HFFc6 (cell line): ENCODE data around the gene MTA1. TPM values are rescaled to one million over a fixed set of nuclear protein-coding genes. Genes with fewer than 3 reads are reported as not detected.
A peak's percentile ranks its signal among the peaks of the same experiment; 100 is the strongest.

ENCODE experiments used
- DNase-seq: peaks from one replicate; pipeline ENCODE4 v3.0.0-alpha.2; 2018
- H3K27ac Mint-ChIP-seq: 2 replicates; pipeline ENCODE4 v1.8.0; 2020; ENCODE audit warnings: mild to moderate bottlenecking, mixed read lengths
- H3K27me3 Mint-ChIP-seq: 2 replicates; pipeline ENCODE4 v1.8.0; 2021; ENCODE audit warnings: mild to moderate bottlenecking, moderate library complexity, mixed read lengths; ENCODE audit not compliant: insufficient read depth
- H3K36me3 Mint-ChIP-seq: 2 replicates; pipeline ENCODE4 v1.8.0; 2021; ENCODE audit warnings: low read depth, mixed read lengths
- H3K4me1 Mint-ChIP-seq: 2 replicates; pipeline ENCODE4 v1.8.0; 2020; ENCODE audit warnings: low read depth, mixed read lengths
- H3K4me3 Mint-ChIP-seq: 2 replicates; pipeline ENCODE4 v1.8.0; 2020; ENCODE audit warnings: mild to moderate bottlenecking, moderate library complexity, mixed read lengths
- H3K9me3 Mint-ChIP-seq: 2 replicates; pipeline ENCODE4 v1.8.0; 2020; ENCODE audit warnings: mild to moderate bottlenecking, mixed read lengths
- CTCF ChIP-seq: fragments of 200-600 bp; sonication (generic); IDR thresholded peaks from 2 replicates; pipeline ENCODE4 v1.5.0; 2021; ENCODE audit warnings: antibody characterized with exemption, mild to moderate bottlenecking
- total RNA-seq, 6 experiments: library from RNA; stranded (reverse); fragmentation: NEBNext Ultra II Directional; extraction: Animal tissue kit (Norgen Biotek cat#: 25700); gene quantifications; 2 replicates in 1 of 6; 3 replicates in 5 of 6; pipeline ENCODE4 v1.2.3, GENCODE V29; 2021

The MTA1 gene
- total RNA-seq, 6 experiments from 2014 or later: 67.5 to 71.3 (median 69.2) TPM

DNA sequence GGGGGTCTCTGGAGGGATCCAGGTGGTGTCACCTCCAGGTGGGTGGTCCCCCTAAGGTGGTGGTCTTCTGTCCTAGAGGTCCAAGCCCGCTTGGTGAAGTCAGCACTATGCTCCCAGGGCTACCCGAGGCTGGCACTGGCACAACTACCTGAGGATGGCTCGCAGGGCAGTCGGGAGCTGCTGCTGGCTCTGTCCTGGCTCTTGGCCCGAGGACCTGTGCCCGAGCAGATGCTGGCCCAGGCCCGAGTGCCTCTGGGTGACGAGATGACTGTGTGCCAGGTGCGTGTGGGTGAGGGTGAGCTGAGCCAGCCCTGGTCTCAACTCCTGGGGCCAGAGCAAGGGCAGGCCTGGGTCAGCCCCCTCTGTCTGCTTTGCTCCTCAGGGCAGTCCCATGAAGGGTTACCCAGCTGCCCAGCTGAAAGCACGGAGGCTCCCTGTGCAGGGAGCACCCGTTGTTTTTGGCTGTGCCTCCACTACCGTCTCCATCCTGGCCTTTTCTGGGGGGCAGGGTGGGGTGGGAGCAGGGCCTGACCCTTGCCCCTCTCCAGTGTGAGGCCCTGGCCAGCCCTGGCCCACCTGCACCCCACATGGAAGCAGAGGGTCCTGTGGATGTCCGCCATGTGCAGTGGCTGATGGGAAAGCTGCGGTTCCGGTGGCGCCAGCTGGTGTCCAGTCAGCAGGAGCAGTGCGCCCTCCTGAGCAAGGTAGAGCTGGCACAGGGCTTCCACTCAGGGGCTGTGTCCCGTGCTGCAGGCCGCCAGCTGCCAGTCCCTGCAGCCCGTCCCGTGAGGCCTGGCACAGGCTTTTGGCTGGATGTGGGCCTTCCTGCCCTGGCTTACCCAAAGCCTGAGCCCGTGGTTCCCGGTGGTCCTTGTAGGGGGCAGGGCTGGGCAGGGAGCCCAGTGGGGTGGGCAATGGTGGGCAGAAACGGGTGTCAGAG lies 72.7 kb downstream of the MTA1 start:
- Mint-ChIP-seq H3K27me3 (peaks cover 7% of the 10 kb centered on the region), H3K9me3 (no peaks in the 10 kb centered on the region), H3K27ac (peak overlapping the region; percentile 80), H3K4me3 (peak overlapping the region; percentile 87), H3K36me3 (no peaks in the 10 kb centered on the region), H3K4me1 (peaks cover 11% of the 10 kb centered on the region)
- no peak for DNase-seq
- peak; percentile 22; the same call in 1 of the 2 replicates for TF ChIP-seq CTCF

DNA sequence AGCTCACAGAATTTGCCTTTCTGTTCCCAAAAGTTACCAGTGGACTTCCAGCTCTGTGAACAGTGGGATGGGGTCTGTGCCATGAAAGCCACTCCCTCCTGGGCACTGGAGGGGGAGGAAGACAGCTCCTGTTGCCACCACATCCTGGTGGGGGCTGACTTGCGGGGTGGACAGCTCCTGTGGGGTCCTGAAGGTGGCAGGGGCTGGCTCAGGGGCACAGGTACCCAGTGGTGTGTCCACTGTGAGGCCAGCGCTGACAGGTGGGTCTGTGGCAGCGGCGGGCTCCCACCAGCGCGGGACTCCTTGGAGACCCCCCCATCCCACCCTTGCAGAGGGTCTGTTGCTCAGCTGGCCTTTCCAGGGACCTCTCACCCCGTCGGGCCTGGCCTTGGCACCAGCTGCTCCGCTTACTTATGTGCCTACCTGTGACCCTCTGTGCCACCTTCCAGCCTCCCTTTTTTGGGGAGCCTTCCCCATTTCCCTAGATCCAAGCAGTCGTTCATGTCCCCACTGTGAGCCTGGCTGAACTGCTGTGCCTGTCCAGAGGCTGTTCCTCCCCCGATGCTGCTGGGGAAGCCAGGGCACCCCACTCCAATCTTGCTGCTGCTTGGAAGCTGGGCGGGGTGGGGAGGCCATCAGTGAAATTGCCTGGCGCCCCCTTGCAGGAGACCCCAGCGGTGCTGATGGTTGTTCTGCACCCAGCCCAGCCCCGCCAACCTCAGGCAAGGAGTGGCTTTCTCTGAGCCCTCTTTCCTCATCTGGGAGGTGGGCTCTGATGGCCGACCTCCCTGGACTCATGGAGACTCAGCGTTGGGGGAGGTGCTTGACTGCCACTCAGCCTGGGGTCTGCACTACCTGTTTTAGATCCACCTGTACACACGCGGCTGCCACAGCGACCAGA lies 73.6 kb downstream of the MTA1 start:
- Mint-ChIP-seq H3K4me1 (peaks cover 11% of the 10 kb centered on the region), H3K27me3 (peaks cover 5% of the 10 kb centered on the region), H3K27ac (no peak overlapping the region), H3K4me3 (no peak overlapping the region), H3K36me3 (no peaks in the 10 kb centered on the region), H3K9me3 (no peaks in the 10 kb centered on the region)
- DNase-seq: no peak
- TF ChIP-seq CTCF: peak; percentile 37; the same call in 1 of the 2 replicates

DNA sequence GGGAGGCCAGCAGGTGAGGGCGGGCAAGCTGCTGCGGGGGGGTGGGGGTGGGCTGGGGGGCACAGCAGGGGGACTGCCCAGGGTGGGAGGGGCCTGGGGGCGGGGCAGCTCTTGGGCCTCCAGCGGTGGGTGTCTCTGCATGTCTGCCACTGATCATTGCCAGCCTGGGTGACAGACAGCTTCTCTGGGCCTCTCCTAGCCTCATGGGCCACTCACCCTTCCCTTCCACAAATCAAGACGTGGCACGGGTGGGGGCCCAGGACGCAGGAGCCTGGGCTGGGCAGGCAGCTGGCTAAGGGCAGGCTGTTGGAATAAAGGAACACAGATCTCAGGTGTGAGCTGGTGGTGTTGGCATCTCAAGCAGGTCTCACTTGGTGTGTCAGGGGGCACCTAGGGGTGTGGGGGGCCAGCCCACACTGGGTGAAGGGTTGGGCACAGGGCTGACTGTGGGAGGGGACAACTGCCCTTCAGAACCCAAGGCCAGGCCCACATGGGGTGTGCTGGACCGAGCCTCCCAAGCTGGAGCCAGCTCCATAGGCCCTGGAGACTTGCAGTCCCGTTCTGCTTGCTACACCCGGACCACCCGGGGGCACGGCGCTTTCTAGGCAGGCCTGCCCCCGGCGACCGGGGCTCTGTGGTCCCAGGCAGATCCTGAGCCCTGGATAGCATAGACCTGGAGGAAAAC lies 74.4 kb downstream of the MTA1 start:
- no peak for DNase-seq
- no peak for TF ChIP-seq CTCF
- no peak overlapping the region for H3K4me3 Mint-ChIP-seq
- no peak overlapping the region for H3K27ac Mint-ChIP-seq
- no peaks in the 10 kb centered on the region for H3K36me3 Mint-ChIP-seq
- H3K9me3 Mint-ChIP-seq: no peaks in the 10 kb centered on the region
- H3K4me1 Mint-ChIP-seq: peaks cover 11% of the 10 kb centered on the region
- H3K27me3 Mint-ChIP-seq: peaks cover 5% of the 10 kb centered on the region

DNA sequence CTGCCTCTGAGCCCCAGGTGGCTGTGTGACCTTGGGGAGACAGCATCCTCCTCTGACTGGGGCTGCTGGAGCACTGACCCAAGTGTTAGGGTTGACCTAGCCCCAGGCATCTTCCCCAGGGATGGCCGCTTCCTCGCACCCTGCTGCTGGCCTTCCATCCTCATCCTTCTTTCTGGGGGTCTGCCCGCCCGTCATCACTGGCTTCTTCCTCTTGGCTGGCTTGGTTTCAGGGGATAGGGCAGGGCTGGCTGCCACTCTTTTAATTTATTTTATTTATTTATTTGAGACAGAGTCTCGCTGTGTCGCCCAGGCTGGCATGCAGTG lies 74.9 kb downstream of the MTA1 start:
- Mint-ChIP-seq H3K27me3 (peaks cover 5% of the 10 kb centered on the region), H3K4me3 (no peak overlapping the region), H3K36me3 (no peaks in the 10 kb centered on the region), H3K4me1 (peaks cover 7% of the 10 kb centered on the region), H3K27ac (no peak overlapping the region), H3K9me3 (no peaks in the 10 kb centered on the region)
- DNase-seq: no peak
- no peak for TF ChIP-seq CTCF
